Measurements from ENCODE around the gene SIRPB2.

DNA sequence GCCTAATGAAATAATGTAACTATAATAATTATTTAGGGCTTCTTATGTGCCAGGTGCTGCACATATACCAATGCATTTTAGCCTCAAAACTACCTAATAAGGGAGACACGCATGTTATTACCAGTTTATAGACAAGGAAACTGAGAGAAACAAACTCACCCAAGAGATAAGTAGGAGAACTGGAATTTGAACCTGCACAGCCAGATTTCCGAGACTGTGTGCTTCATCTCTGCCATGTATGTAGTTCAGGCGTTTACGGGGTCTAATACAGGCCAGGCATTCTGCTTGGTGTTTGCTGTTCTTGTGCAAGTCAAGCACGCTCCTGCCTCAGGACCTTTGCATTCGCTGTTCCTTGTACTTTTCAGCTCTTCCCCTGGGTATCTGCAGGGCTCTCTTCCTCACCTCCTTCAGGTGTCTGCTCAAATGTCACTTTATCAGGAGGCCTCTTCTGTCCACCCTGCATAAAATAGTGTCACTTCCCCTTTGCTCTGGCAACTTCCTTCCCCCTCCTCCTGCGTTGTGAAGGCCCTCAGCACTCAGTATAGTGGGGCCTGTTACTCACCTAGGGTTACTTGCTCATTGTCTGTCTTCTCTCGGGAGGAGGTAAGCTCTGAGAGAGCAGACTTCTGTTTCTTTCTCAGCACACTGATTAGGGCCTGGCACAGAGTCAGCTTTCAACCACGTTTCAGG is 18.5 kb downstream of the SIRPB2 start:
- TF ChIP-seq, protein P1, sequence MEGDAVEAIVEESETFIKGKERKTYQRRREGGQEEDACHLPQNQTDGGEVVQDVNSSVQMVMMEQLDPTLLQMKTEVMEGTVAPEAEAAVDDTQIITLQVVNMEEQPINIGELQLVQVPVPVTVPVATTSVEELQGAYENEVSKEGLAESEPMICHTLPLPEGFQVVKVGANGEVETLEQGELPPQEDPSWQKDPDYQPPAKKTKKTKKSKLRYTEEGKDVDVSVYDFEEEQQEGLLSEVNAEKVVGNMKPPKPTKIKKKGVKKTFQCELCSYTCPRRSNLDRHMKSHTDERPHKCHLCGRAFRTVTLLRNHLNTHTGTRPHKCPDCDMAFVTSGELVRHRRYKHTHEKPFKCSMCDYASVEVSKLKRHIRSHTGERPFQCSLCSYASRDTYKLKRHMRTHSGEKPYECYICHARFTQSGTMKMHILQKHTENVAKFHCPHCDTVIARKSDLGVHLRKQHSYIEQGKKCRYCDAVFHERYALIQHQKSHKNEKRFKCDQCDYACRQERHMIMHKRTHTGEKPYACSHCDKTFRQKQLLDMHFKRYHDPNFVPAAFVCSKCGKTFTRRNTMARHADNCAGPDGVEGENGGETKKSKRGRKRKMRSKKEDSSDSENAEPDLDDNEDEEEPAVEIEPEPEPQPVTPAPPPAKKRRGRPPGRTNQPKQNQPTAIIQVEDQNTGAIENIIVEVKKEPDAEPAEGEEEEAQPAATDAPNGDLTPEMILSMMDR (IDR thresholded peaks at IDR 0.05): no peak
- no peak for TF ChIP-seq POLR2AphosphoS5 (IDR thresholded peaks at IDR 0.05)
- TF ChIP-seq POLR2A (IDR thresholded peaks at IDR 0.05): no peak
- no peak for TF ChIP-seq EP300 (IDR thresholded peaks at IDR 0.05)

Measured in gastroesophageal sphincter (tissue), 3 donors.